Endothelial cell of umbilical vein (primary cell): ENCODE results near the gene KCNMA1. TPM values are rescaled to one million over a fixed set of nuclear protein-coding genes. Genes with fewer than 3 reads are reported as not detected.

Experiments used
- BruUV-seq: library from RNA; stranded (reverse); fragments of 400-500 nt; replicated peaks from 2 replicates; lab custom pipeline; 2021; lab: Mats Ljungman, UMichigan
- CTCF ChIA-PET: fragments of 300-600, 350-600 bp; sonication (Branson Sonifier 250); formaldehyde crosslinking; loops from one replicate; lab custom pipeline; 2021; ENCODE audit warnings: antibody characterized with exemption, inconsistent platforms; lab: Charles Lee
- POLR2A ChIA-PET: fragments of 300-600, 350-600 bp; sonication (Branson Sonifier 250); formaldehyde crosslinking; loops from one replicate; lab custom pipeline; 2021; ENCODE audit warnings: antibody characterized with exemption, inconsistent platforms; lab: Charles Lee
- DNase-seq: peaks from one replicate; pipeline ENCODE4 v3.0.0-alpha.2; 2011; ENCODE audit warnings: low read depth, low spot score
- FAIRE-seq: peaks from 2 replicates; lab custom pipeline; 2011; peaks lifted over from hg19 to GRCh38; lab: Jason Lieb, UNC
- H2AFZ ChIP-seq: 2 replicates; pipeline ENCODE4 v1.6.0; 2012; ENCODE audit warnings: low read depth, low read length, control low read depth, inconsistent platforms
- H3K27ac ChIP-seq: 2 replicates; pipeline ENCODE4 v1.5.1; 2011; ENCODE audit warnings: low read depth, mild to moderate bottlenecking, control low read depth, low read length, moderate library complexity; ENCODE audit not compliant: insufficient read depth
- H3K27me3 ChIP-seq, 2 experiments: 2 replicates each; pipeline versions ENCODE4 v1.6.0 to v1.6.1; 2011; ENCODE audit warnings: low read length in 2 of 2, mixed read lengths in 1 of 2; ENCODE audit not compliant: control insufficient read depth in 2 of 2, insufficient read depth in 2 of 2
- H3K36me3 ChIP-seq, 2 experiments: 2 replicates in 1 of 2; 3 replicates in 1 of 2; pipeline ENCODE4 v1.5.1; 2011; ENCODE audit warnings: low read length in 2 of 2, mild to moderate bottlenecking in 1 of 2, moderate library complexity in 1 of 2; ENCODE audit not compliant: control insufficient read depth in 2 of 2, insufficient read depth in 2 of 2; ENCODE audit errors: extremely low read depth in 1 of 2
- H3K4me1 ChIP-seq: 3 replicates; pipeline ENCODE4 v1.5.1; 2011; ENCODE audit warnings: mild to moderate bottlenecking, low read length; ENCODE audit not compliant: control insufficient read depth, insufficient read depth; ENCODE audit errors: extremely low read depth
- H3K4me2 ChIP-seq: 2 replicates; pipeline ENCODE4 v1.6.1; 2011; ENCODE audit warnings: low read length, control low read depth, mixed read lengths; ENCODE audit not compliant: insufficient read depth
- H3K4me3 ChIP-seq, 3 experiments: fragments of 200-600 bp in 1 of 3; sonication (generic), shearing (Covaris generic) in 1 of 3; replicated peaks in 1 of 3; 2 replicates each; pipeline ENCODE4 v1.5.1; 2011 to 2016; ENCODE audit warnings: control low read depth in 3 of 3, low read length in 3 of 3, mild to moderate bottlenecking in 2 of 3, inconsistent platforms in 1 of 3, low read depth in 1 of 3, moderate library complexity in 1 of 3; ENCODE audit not compliant: insufficient read depth in 1 of 3
- H3K79me2 ChIP-seq: 2 replicates; pipeline ENCODE4 v1.6.0; 2012; ENCODE audit warnings: low read length, inconsistent platforms; ENCODE audit not compliant: control insufficient read depth, insufficient read depth
- H3K9ac ChIP-seq: replicated peaks from 2 replicates; pipeline ENCODE3; 2011; ENCODE audit warnings: low read length, control low read depth; ENCODE audit not compliant: insufficient read depth; ENCODE audit errors: extremely low read depth
- H3K9me1 ChIP-seq: replicated peaks from 3 replicates; pipeline ENCODE4 v1.6.0; 2011; ENCODE audit warnings: mild to moderate bottlenecking, low read length; ENCODE audit not compliant: control insufficient read depth, insufficient read depth; ENCODE audit errors: extremely low read depth
- H3K9me3 ChIP-seq: replicated peaks from 2 replicates; pipeline ENCODE4 v1.5.1; 2012; ENCODE audit warnings: low read length, inconsistent platforms; ENCODE audit not compliant: control insufficient read depth, insufficient read depth
- H4K20me1 ChIP-seq: replicated peaks from 2 replicates; pipeline ENCODE3; 2011; ENCODE audit warnings: mild to moderate bottlenecking, low read length; ENCODE audit not compliant: control insufficient read depth, insufficient read depth; ENCODE audit errors: extremely low read depth
- CTCF ChIP-seq, 2 donors: IDR thresholded peaks; 1 replicate in 1 of 2; 2 replicates in 1 of 2; pipeline ENCODE4 v1.5.1; 2011; ENCODE audit warnings: low read length in 2 of 2, mild to moderate bottlenecking in 2 of 2, moderate library complexity in 2 of 2, control low read depth in 1 of 2, inconsistent platforms in 1 of 2, low read depth in 1 of 2; ENCODE audit not compliant: insufficient read depth in 1 of 2; ENCODE audit errors: extremely low read depth in 1 of 2
- EZH2 ChIP-seq: IDR thresholded peaks from 2 replicates; pipeline ENCODE4 v1.6.1; 2012; ENCODE audit warnings: borderline replicate concordance, low read depth, mild to moderate bottlenecking, moderate library complexity, low read length, inconsistent platforms; ENCODE audit not compliant: severe bottlenecking
- FOS ChIP-seq: IDR thresholded peaks from 2 replicates; pipeline ENCODE4 v1.6.1; 2011; ENCODE audit warnings: mild to moderate bottlenecking, low read length, moderate library complexity, borderline replicate concordance; ENCODE audit not compliant: insufficient read depth
- GATA2 ChIP-seq: IDR thresholded peaks from 2 replicates; pipeline ENCODE4 v1.7.0; 2011; ENCODE audit warnings: low read depth, mild to moderate bottlenecking, moderate library complexity, mixed read lengths, low read length; ENCODE audit not compliant: insufficient read length, insufficient read depth
- JUN ChIP-seq: IDR thresholded peaks from 2 replicates; pipeline ENCODE4 v1.6.1; 2011; ENCODE audit warnings: borderline replicate concordance, low read depth; ENCODE audit not compliant: insufficient read length, insufficient read depth
- MAX ChIP-seq: IDR thresholded peaks from 2 replicates; pipeline ENCODE4 v1.6.1; 2011; ENCODE audit not compliant: insufficient read depth, insufficient read length
- MYC ChIP-seq: IDR thresholded peaks from one replicate; pipeline ENCODE4 v1.6.1; 2011; ENCODE audit warnings: mild to moderate bottlenecking, low read depth, low read length
- POLR2A ChIP-seq: IDR thresholded peaks from 2 replicates; pipeline ENCODE4 v1.6.1; 2012; ENCODE audit warnings: low read depth, mild to moderate bottlenecking, control low read depth, low read length
- POLR2AphosphoS5 ChIP-seq: IDR thresholded peaks from 2 replicates; pipeline ENCODE4 v1.6.1; 2012; ENCODE audit warnings: low read depth, mild to moderate bottlenecking, control low read depth, low read length, moderate library complexity; ENCODE audit not compliant: insufficient read depth
- dilution Hi-C: fragments of 300-500 bp; cut with MboI; formaldehyde crosslinking; loops from one replicate; pipeline ENCODE4 v1.15.0; 2019; ENCODE audit warnings: low sequenced_read_pairs; ENCODE audit not compliant: extremely low pct_ligation_motif_present
- intact Hi-C: fragments of 100-400 bp; cut with micrococcal nuclease; formaldehyde crosslinking; loops from one replicate; pipeline ENCODE4 v1.10.0; 2022
- polyA plus RNA-seq, 4 experiments: library from polyadenylated mRNA; depleted of rRNA in 3 of 4; stranded (reverse) in 3 of 4; unstranded in 1 of 4; fragments of >200 nt; gene quantifications; 2 replicates each; pipeline versions ENCODE4 v1.2.1 to v1.2.3, GENCODE V29; 2011 to 2012; ENCODE audit warnings: missing spikeins in 1 of 4
- total RNA-seq: library from RNA; stranded (reverse); gene quantifications from 2 replicates; pipeline ENCODE4 v1.2.3, GENCODE V29; 2021

KCNMA1 gene
- total and polyA plus RNA-seq, 2 donors (not counting 3 experiments of a cell fraction or from before 2014, with no cell fraction given) = 0.10 to 0.82 TPM

- CTCF ChIA-PET = no interaction called here
- H3K36me3 ChIP-seq = no peaks in the 10 kb centered on the region
- DNase-seq (no peak), FAIRE-seq (no peak)
- H4K20me1 ChIP-seq = no peaks in the 10 kb centered on the region
- H3K4me1 ChIP-seq = no peaks in the 10 kb centered on the region
- H3K9me1 ChIP-seq = no peaks in the 10 kb centered on the region
- no peak overlapping the region for H2AFZ ChIP-seq
- intact Hi-C loops = no loop called here
- no TSS peak for BruUV-seq
- POLR2A ChIA-PET = no interaction called here
- no peaks in the 10 kb centered on the region for H3K79me2 ChIP-seq
- no peaks in the 10 kb centered on the region for H3K9me3 ChIP-seq
- dilution Hi-C loops = no loop called here
- H3K4me3 ChIP-seq = no peak overlapping the region
- H3K27ac ChIP-seq = no peak overlapping the region
- no peak overlapping the region for H3K4me2 ChIP-seq
- H3K27me3 ChIP-seq = no peaks in the 10 kb centered on the region
- no peak overlapping the region for H3K9ac ChIP-seq
- TF ChIP-seq MAX = no peak
- no peak for TF ChIP-seq JUN
- TF ChIP-seq GATA2 = no peak
- TF ChIP-seq MYC = no peak
- TF ChIP-seq POLR2AphosphoS5 = no peak
- TF ChIP-seq EZH2 = no peak
- TF ChIP-seq POLR2A = no peak
- no peak for TF ChIP-seq FOS
- TF ChIP-seq CTCF (IDR thresholded peaks at IDR 0.05; ENCODE audit: extremely low read depth in 1 of 2, insufficient read depth in 1 of 2, low read depth in 1 of 2, low read length in 2 of 2) = no peak
Observed at GRCh38 chr10:77056650-77057049, 581.0 kb downstream of the KCNMA1 start.
